KG1 (cell line): ENCODE measurements around the gene RALGPS1.
"Not testable (repeated sequence)": the region's sequence is repeated elsewhere in the genome, so short reads cannot be mapped to it uniquely, and the experiment has no call there.

Experiments
- DNase-seq: peaks from one replicate; lab custom pipeline; 2025; lab: John Stamatoyannopoulos, UW

RALGPS1 gene

GRCh38 chr9:127159949-127160610 lies 245.5 kb downstream of the RALGPS1 start:
- DNase-seq, result no peak

DNA sequence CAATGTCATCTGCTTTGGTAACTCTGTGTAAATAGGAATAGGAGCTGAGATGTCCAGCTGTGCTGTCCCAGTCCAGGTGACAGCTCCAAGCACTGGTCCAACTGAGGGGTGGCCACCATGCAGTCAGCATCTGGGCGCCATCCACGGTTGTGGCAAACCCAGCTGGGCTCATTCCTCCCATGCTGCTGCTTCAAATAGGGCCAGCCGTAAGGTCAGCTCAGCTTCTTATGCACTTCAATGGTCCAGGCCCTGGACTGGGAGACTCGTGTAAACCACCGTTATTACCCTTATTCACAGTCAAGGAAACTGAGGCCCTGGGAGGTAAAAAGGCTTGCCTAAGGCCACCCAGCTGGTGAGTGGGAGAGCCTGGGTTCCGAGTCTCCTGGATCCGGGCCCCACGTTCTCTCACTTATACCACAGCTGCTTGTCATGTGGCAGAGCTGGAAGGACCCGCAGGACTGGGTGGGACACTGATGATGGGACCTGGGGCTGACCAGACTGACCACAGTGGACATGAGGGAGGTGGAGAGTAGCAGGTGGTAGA lies 246.6 kb downstream of the RALGPS1 start:
- no peak for DNase-seq

DNA sequence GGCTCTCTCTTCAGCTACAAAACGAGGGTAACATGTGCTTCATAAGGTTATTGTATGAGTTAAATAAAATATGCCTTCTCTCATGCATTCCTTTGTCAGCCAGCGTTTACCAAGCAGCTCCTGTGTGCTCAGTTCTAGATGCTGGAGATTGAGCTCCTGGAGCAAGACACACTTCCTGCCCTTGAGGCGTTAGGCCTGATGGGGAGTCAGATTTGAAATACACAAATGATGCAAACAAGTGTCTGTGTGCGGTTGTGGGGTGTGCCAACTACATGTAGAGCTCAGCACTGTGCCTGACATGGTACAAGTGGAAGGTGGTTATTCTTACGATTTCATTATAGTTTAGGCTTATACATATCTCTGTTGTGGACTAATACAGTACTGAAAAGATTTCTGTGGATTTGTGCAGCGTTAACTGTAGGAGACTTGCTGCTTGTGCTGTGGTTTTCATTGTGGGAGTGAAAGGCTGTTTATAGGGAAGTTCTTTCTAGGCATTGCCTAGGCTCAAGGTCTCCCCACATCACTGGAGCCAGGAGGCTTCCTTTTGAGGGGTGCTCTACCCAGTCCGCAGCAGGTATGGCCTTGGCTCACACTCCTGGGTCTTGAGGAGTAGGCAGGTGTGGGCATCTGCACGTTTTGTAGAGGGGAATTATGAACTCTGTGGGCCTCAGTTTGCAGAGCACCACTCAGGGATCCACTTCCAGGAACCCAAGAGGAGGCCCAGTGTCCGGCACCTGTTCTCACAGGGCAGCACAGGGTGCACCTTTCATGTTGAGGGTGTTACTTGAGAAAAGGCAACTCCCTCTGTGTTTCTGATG lies 247.7 kb downstream of the RALGPS1 start:
- no peak for DNase-seq

DNA sequence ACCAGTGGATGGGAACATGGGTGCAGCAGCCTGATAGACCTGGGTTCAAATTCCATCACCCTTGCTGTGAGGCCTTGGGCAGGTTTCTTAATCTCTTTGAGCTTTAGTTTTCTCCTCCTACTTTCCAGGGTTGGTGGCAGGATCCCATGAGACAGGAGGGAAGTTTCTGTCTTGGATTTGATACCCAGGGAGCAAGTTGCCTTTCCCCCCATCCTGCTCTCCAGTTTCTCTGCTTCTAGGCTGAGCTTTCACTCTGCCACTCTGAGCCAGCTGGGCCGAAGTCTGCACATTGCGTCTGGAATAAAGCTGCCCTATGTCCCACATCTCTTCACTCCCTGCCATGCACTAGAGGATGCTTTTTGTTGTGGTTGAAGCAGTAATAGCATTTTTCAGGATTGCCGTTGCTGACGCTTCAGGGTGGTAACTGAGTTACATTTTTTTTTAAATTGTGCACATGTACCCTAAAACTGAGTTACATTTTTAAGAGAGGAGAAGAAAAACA lies 248.3 kb downstream of the RALGPS1 start:
- no peak for DNase-seq

DNA sequence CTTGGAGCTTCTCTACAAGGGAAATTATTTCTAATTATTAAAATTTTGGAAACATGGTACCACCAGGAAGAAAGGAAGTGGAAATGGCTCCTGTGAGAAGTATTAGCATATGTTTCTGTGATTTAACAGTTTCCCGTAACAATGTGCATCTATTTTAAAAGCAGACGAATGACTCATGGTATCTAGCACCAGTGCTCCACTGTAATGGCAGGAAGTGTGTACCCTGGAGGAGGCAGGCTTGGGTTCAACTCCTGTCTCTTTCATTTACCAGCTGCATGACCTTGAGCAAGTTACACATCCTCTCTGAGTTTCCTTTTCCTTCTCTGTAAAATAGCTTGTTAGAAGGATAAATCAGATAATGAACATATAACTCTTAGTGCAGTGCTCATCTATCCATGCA lies 248.8 kb downstream of the RALGPS1 start:
- DNase-seq, result no peak

DNA sequence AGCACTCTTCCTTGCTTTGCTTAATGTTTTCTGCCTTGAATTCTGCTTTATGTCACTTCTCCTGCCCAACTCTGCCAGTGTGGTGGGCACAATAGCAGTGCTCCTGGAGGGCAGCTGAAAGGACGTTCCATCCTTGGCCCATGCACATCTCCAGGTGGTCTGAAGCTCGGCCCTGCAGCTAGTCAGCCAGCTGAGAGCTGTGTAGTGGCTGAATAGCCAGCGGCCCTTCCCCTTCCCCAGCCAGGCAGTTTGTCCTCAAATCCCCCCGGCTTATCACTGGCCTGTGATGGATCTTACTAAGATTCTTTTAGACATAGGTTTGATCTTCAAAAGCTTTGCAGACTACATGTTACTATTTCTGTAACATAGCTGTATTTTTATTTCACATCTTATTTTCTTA lies 250.5 kb downstream of the RALGPS1 start:
- no peak for DNase-seq

DNA sequence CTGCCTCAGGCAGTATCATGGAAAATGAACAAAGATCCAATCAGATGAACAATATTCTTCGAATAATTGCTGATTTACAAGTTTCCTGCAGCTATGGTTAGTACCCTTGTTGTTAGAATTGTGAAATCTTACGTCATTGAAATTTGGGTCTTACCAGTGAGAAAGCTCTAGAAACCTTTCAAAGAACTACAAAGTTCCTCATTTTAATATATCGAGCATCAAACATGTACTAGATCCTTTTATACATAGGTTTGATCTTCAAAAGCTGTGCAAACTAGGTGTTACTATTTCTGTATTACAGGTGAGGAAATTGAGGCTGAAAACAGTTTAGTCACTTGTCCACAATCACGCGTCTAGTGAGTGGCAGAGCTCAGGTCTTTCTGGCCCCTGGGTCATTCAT lies 251.5 kb downstream of the RALGPS1 start:
- DNase-seq, result no peak

DNA sequence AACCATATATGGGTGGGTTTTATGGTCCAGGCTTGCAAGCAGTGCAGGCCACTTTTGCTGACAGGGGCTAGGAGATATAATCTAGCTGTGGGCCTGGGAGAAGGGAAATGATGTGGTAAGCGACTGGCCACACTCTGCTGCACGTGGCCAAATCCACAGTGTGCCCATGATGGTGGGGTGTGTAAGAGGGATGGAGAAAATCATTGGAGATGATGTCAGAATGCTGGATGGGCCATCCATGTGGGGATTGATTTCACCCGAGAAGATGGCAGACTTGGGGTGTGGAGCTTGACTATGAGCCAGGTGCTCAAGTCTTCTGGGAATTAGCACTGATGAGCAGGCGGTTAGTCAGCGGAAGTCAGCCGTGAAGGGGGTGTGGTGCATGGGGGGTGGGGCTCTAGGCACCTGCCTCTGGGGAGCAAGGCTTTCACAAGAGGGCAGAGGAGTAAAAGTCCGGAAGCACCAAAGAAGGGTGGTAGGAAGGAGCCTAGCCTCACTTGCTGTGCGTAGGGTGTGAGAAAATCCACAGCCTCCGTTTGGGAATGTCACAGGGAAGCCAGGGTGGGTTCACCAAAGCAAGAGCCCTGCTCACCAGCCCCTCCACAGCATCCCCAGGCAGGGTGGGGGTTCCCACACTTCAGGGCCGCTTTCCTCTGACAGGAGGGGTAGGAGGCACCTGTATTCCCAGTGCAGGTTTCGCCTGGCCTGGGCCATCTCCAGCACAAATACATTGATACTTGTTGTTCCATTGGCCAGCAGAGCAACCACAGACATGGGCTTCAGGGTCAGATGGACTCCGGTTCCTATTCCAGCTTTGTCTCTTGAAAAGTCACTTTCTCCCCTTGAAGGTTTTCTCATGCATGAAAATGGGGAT lies 252.3 kb downstream of the RALGPS1 start:
- no peak for DNase-seq

DNA sequence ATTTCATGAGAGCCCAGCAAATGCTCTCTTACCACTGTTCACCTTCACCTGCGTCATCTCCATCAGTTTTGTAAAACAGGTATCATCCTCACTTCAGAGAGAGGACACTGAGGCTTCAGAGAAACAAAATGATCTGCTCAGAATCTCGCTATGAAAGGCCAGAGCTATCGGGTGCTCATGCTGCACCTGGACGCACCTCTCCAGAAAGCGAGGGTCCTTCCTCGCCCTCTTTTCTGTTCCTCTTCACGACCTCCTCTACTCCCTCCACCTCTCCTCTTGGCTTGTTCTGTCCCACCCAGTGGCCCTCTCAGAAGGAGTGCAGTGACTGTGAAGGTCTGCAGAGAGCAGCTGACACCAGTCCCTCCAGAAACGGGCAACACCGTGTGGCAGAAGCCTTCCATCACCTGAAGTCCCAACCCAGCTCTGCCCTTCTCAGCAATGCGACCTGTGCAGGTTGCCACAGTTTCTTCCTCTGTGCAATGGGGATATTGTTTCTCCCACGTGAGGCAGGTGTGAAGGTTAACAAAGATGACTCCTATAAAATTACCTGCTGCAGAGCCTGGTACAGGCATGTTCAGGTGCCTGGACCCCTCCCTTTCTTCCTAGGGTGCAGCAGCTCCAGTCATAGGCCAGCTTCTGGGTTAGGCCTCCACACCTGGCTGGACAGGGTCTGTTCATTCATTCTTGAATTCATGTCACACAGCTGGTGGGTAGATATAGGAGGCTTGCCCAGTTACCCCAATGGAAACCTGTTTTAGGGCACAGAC lies 253.2 kb downstream of the RALGPS1 start:
- DNase-seq, result no peak

DNA sequence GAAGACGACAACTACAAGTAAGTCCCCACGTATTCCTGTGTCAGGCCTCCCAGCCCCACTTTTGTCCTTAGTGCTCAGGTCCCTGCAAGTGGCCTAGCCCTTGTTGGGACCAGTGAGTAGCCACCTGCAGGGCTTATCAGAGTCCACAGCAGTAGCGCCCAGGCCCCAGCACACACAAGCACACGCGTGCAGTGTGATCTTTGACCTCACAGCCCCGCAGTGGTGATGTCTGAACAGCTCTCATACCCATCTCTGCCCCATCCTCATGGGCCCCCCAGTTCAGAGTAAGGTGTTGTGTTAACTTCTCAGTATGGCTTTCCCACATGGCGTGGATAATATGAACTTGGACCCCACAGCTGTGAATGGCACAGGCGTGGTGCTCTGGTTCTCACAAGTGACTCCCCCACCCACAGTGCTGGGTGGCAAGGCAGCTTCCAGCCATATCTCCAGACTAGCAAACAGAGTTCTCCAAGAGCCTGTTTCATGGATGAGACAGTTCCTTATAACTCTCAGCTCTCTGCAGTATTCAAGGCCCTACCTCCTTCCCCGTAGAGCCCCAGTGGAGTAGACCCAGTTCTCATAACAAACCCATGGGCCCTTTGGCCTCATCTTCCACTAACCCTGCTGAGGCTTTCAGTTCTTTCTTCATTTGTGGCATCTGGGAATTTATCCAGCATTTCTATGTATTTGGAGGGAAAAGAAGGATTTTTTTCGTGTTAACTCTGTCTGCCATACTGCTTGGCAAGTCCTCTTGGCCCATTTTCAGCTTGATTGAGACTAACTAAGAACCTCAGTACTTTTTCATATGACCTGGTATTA lies 254.4 kb downstream of the RALGPS1 start:
- no peak for DNase-seq

GRCh38 chr9:127169575-127169883 lies 254.9 kb downstream of the RALGPS1 start:
- DNase-seq, result no peak

DNA sequence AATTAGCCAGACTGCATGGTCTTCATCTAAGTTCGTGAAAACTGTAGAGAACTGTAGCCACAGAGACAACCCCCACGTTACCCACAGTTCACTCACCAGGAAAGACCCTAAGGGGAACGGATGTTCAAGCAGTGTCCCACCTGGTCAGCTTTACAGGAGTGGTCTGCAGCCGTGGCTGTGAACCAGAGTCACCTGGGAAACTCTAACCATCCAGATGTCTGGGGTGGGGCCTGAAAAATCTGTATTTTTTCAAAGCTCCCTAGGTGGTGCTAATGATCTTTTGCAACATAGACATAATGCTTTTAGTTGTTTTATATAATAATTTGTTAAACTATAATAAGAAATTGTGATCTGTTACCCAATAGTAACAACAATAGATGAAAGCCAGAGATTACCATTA lies 255.5 kb downstream of the RALGPS1 start:
- no peak for DNase-seq

GRCh38 chr9:127170652-127171051 lies 256.1 kb downstream of the RALGPS1 start:
- DNase-seq, result no peak

- DNase-seq, result not testable (repeated sequence)
These were observed 256.8 kb downstream of the RALGPS1 start for GRCh38 chr9:127171348-127171747.

DNA sequence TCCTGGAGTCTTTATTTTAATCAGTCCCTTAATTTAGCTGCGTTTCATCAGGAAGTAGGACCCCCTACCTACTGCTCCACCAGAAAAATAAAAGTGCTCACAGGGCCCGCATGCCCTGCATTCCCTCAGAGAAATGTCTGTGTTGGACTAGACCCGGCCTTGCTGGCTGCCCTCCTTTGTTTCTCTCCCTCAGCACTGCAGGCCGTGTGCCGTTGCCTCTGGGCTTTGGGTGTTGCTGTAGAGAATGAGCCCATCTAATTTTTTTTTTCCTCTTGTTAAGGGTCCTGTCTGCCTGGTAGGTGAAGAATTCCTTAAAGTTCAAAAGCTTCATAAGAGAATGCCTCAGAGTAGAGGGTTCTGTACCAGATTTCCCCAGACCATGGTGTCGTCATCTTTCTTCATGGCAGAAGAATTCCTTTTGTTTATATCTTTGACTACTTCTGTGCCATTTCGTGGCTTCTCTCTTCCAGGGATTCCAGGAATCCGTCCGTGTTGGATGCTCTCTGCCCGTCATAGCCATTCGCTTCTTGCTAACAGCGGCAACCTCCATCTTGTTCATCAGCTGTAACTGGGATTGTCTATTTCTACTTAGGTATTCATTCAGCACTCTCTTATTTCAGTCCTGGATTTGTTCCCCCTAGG lies 257.6 kb downstream of the RALGPS1 start:
- DNase-seq, result no peak

GRCh38 chr9:127173063-127173462 lies 258.5 kb downstream of the RALGPS1 start:
- DNase-seq, result no peak

GRCh38 chr9:127174386-127175318 lies 260.1 kb downstream of the RALGPS1 start:
- DNase-seq, result no peak

GRCh38 chr9:127175319-127175715 lies 260.7 kb downstream of the RALGPS1 start:
- DNase-seq, result no peak

GRCh38 chr9:127175764-127176163 lies 261.2 kb downstream of the RALGPS1 start:
- no peak for DNase-seq
